Stimulated activated CD4-positive, alpha-beta T cell treated with anti-CD3 and anti-CD28 coated beads, Interleukin-2, amount 100 ng/mL, for 48 hours (primary cell): ENCODE results near the gene MRPL39.
A peak's percentile ranks its signal among the peaks of the same experiment; 100 is the strongest.

Experiments used
- DNase-seq, 2 donors: peaks; one replicate each; pipeline ENCODE4 v3.0.0-alpha.2; 2020

The MRPL39 gene

GRCh38 chr21:25608044-25608737 is 910 bp upstream of the MRPL39 start:
- peak; percentile 63 to 73 for DNase-seq

DNA sequence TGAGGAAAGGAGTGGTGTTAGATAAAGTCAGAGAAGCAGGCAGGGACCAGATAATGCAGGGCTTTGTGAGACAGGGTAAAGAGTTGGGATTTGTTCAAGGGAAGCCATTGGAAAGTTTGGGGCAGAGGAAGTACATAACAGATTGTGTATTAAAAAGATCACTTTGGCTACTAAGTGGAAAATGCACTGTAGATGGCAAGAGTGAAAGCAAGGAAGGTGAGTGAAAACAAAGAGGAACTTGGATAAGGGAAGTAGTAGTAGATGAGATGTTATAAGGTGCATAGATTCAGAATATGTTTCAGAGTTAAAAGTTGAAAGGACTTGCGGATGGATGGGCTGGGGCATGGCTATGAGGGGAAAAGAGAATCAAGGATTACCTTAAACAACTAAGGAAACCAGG is 17.4 kb downstream of the MRPL39 start:
- DNase-seq, result no peak

DNA sequence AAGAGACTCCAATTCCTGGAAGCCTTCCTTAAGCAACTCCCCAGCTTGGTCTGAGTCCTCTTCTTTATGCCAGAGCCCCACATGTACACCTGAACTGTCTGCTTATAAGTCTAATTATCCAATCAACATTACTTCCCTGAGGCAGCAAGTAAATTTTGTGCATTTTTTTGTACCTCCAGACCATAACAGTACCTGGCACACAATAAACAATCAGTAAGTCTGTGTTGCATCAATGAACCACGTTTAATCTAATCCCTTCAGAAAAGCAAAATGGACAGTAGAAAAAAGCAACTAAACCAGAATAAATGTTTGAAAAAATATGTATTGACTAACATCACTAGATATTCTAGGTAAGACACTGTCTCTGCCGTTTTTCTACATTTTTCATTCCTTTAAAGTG is 20.5 kb downstream of the MRPL39 start:
- DNase-seq, result no peak

DNA sequence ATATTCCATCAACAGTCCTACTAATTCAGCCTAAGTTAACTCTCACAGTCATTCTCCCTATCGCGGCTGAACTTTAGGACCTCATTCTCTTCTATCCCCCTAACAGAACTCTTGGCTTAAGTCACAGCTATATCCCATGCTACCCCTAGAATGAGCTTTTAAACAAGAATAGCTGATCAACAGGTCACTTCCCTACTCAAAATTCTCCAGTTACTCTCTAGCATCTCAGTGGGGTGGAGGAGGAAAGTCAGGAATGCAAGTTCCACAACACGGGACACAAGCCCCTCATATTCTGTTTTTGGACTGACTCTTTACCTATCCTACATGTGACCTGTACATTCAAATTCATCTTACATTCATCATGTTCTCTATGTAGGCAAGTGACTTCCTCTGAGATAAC is 21.0 kb downstream of the MRPL39 start:
- no peak for DNase-seq

DNA sequence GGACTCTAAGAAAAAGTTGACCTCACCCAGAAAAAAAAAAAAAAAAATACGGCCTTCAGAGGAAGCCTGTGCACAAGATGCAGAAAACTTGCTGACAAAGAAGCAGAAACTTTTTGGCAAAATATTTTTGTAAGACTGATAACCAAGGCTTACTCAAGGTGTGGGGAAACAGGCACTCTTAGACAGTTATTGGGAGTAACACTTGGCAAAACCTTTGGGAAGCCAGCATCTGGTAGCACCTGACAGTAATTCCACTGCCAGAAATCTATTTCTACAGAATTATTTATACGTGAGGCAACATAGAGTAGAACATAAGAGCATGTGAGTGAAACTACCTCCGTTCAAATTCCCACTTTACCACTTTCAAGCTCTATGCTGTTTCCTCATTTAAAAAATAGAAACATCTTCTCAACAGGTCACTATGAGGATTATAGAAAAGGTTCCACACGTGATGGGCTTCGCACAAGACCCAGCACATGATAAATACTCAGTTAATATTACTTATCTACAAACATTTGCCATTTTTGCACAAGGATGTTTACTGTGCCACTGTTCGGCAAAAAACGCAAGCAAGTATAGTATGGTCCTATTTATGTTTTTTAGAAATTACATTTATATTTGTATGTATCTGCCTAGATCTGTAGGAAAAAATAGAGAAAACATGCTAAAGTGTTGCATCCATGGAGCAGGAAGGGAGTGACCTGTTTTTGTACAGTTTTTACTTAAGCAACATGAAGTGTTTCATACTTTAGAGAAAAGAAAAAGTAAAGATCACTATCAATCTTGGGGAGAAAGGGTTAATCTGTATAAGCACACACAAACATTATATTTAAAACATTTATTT is 22.2 kb downstream of the MRPL39 start:
- no peak for DNase-seq

DNA sequence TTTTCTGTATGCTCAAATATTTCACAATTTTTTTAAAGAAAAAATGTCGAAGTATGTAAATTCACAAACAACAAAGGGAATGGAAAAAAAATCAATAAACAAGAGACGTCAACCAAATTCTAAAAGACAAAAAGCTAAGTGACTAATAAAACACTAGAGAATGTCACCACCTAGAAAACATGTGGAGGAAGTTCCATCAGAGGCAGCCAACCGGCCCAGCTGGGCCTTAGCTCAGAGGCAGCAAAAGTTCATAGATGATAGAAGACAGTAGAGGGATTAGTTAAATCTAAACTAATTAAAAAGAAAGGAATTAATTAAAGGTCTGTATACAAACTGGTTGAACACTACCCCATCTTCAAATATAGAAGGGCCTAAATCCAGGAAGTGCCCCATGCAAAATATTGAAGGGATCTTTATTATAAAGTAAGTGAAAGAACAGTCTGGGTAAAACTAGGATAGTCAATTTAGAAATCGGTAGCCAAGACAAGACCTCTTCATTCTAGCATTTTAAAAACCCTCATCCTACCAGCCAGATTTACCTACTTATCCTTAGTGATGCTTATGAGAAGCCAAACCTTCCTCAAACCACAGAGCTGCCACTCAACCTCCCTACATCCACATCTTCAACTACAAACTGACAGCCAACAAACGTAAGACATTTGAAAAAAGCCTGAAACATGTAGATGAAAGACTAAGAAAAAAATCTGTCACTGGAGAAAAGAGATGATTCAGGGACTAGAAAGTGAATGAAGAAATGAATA is 23.7 kb downstream of the MRPL39 start:
- DNase-seq, result no peak

DNA sequence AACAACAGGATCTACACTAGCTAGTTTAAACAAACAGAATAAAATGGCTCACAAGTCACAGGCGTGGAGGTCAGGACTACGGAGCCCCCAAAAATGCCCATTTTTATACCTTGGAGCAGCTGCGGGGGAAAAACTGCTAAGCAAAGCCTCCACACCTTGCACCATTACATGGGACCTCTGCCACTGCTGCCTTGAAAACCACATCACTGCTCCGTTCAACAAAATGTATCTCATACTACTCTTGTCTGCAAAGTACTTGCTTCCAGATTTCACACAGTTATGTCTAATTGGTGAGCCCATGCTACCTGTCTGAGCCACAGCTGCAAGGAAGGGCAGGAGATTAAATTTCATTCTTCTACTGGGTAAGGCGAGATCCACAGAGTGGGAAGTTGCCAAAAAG is 24.4 kb downstream of the MRPL39 start:
- DNase-seq, result no peak

- DNase-seq, result no peak
These were observed 25.0 kb downstream of the MRPL39 start for GRCh38 chr21:25582164-25582790.

DNA sequence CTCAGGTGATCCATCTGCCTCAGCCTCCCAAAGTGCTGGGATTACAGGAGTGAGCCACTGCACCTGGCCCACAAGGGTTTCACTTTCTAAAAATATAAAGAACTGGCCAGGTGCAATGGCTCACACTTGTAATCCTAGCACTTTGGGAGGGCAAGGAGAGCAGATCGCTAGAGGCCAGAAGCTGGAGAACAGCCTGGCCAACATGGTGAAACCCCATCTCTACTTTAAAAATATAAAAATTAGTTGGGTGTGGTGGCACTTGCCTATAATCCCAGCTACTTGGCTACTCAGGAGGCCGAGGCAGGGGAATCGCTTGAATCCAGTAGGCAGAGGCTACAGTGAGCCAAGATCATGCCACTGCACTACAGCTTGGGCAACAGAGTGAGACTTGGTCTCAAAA is 25.7 kb downstream of the MRPL39 start:
- DNase-seq, result no peak

GRCh38 chr21:25580912-25581260 is 26.4 kb downstream of the MRPL39 start:
- no peak for DNase-seq

- DNase-seq, result no peak
These were observed 27.9 kb downstream of the MRPL39 start for GRCh38 chr21:25579226-25580013.

DNA sequence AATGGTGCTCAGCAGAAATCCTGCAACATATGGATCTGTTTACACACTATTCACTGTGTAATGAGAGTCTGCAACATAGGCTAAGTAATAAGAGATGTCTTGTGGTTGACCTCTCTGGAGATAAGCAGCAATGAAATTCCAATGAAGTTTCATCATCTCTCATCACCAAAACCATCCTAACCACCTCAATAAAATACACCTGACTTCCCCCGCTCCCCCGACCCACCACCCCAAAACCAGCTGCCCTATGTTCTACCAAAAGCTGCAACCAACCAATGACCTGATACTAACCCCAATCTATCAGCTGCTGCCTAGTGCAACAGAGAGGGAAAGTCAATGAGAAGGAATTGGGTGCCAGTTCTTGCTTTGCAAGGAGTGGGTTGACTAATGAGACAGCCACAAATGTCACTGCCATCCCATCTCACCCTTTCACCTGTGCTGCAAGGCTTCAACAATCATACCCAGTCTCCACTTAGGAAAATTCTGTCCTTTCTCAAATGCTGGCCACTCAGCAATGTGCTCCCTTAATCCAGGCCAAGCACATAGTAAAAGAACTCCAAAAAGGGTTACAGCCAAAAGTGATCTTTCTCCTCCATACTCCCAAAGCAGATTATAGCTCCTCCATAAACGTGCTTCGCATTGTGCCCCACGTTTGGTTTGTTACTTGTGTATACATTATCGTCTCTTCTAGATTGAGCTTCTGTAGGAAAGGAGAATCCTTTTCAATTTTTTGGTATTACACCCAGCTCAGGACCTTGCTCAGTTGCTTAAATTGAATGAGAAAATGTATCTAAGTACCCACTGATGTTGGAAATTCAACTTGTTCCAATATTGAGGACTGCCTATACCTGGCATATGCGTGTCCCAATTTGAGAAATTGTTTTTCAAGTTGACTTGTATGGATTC is 29.0 kb downstream of the MRPL39 start:
- peak; percentile 66 to 71 for DNase-seq

- no peak for DNase-seq
These were observed 29.7 kb downstream of the MRPL39 start for GRCh38 chr21:25577424-25578055.

GRCh38 chr21:25573409-25574206 is 33.7 kb downstream of the MRPL39 start:
- DNase-seq, result no peak

GRCh38 chr21:25572861-25573310 is 34.4 kb downstream of the MRPL39 start:
- DNase-seq, result no peak

- DNase-seq, result no peak
These were observed 35.6 kb downstream of the MRPL39 start for GRCh38 chr21:25571726-25572121.

GRCh38 chr21:25569711-25570110 is 37.6 kb downstream of the MRPL39 start:
- no peak for DNase-seq

GRCh38 chr21:25569084-25569483 is 38.2 kb downstream of the MRPL39 start:
- no peak for DNase-seq

- no peak for DNase-seq
These were observed 39.0 kb downstream of the MRPL39 start for GRCh38 chr21:25568246-25568645.

DNA sequence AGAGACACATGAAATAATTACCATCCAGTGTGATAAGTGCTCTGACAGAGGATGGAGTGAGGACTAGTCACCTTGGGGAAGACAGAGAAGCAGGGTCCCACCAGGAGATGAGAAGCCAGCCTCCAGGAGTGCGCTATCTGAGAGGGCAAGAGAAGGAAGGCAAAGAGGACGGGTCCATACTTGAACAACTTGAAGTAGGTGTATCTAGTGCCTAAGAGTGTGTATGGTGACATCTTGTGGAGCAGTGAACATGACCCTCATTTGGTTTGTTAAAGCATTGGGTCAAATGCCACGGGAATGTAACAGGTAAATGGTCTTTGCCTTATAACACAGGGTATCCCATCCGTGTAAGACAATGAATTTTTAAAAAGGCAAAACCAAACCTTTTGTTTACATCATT is 39.8 kb downstream of the MRPL39 start:
- no peak for DNase-seq
